D721Med (cell line): Measurements from ENCODE around the gene SLC12A7.

Experiments
- DNase-seq: peaks from one replicate; pipeline ENCODE4 v3.0.0; 2011; ENCODE audit warnings: low spot score; ENCODE audit not compliant: insufficient read length
- FAIRE-seq: peaks from 2 replicates; lab custom pipeline; 2011; peaks lifted over from hg19 to GRCh38; lab: Jason Lieb, UNC
- TF ChIP-seq, protein P1 (sequence below): IDR thresholded peaks from 2 replicates; pipeline ENCODE4 v1.5.1; 2012; ENCODE audit warnings: mild to moderate bottlenecking, control low read depth; ENCODE audit not compliant: insufficient read depth; ENCODE audit errors: missing control alignments

The SLC12A7 gene

DNA sequence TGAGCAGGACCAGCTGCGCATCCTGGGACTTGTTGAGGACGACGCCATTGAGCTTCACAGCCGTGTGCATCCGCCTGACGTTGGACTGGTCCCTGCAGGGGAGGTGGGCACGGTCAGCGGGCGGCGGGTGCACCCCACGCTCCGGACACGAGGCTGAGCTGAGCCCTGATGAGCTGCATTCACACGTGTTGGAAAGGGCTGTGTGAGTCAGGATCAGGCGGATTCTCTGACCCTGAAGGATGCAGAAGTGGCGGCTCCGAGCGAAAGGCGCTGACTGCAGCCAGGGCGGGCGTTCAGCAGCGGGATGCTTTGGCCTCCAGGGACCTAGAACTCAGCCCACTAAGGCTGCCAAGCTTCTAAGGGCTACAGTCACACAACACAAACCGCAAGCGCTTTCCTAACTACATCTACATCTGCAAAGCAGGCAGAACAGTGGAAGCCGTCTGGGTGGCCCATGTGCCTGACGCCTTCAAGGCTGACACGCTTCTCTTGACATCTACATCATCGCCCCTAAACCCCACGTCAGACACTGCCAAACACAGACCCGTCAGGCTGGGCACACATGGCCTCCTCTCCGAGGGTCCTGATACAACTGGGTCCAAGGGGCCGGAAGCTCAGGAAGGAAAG lies 58.4 kb downstream of the SLC12A7 start:
- TF ChIP-seq, protein P1, sequence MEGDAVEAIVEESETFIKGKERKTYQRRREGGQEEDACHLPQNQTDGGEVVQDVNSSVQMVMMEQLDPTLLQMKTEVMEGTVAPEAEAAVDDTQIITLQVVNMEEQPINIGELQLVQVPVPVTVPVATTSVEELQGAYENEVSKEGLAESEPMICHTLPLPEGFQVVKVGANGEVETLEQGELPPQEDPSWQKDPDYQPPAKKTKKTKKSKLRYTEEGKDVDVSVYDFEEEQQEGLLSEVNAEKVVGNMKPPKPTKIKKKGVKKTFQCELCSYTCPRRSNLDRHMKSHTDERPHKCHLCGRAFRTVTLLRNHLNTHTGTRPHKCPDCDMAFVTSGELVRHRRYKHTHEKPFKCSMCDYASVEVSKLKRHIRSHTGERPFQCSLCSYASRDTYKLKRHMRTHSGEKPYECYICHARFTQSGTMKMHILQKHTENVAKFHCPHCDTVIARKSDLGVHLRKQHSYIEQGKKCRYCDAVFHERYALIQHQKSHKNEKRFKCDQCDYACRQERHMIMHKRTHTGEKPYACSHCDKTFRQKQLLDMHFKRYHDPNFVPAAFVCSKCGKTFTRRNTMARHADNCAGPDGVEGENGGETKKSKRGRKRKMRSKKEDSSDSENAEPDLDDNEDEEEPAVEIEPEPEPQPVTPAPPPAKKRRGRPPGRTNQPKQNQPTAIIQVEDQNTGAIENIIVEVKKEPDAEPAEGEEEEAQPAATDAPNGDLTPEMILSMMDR = no peak
- DNase-seq (no peak), FAIRE-seq (no peak)

DNA sequence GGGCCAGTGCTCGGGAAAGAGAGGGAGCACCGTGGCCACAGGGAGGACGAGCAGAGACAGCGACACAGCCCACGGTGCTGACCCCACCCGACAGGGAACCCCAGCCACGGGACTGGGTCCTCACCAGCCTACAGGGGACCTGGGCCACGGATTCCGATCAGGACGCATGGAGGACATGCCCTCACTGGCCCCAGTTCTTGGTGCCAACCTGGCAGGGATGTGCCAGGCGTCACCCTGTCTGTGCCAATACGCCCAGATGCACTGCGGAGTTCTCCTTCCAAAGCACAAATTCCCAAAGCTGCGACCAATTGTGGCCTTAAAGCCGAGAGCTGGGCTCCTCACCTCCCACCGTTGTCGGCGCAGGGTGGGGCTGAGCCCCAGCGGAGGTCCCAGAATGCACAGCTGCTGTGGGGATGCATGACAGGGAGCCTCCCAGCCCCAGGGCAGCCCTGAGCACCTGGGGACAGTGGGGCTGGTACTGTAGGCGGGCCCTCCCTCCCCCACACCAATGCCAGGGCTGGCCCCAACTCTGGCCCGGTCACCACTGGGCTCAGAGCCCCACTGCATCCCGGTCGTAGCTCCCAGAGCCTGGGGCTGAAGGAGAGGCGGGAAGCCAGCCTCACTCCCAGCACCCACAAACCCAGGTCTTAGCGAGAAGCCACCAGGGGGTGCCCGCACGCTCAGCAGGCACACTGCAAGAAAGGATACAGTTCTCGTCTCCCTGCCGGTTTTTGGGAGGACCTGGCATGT lies 59.0 kb downstream of the SLC12A7 start:
- DNase-seq (no peak), FAIRE-seq (no peak)
- TF ChIP-seq, protein P1 = no peak

DNA sequence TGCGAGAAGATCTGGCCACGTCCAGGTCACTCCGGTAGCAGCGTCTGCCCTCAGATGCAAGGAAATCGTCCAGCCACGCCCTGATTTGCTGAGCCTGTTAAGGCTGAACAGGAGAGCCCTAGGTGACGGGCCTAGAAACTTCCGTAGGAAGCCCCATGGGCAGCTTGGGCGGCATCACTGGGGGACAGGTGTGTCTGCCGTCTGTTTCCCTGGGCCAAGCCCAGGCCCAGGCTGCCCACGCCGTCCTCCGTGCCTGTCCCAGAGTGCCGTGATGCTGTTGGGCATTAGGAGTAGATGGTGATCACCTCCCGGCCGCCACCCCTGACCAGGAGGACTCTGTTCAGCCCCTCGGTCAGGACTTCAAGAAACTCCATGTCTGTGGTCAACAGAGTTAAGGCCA lies 59.8 kb downstream of the SLC12A7 start:
- FAIRE-seq (no peak), DNase-seq (no peak)
- TF ChIP-seq, protein P1 = no peak

DNA sequence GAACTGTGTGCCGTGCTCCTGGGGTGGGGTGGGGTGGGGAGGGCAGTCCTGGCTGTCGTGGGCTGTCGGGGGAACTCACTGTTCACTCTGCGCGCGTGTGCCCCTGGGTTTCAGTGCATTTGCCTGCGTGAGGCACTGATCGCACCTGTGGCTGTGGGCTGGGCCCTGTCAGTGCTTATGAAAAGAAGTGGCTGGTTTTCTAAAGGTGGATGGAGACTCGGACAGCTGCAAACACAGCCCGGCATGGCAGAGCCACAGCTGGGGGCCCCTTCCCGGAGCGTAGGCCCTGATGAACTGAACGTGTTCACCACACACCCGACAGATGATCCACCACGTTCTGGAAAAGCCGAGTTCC lies 60.5 kb downstream of the SLC12A7 start:
- TF ChIP-seq, protein P1 = no peak
- DNase-seq = no peak
- FAIRE-seq = no peak

DNA sequence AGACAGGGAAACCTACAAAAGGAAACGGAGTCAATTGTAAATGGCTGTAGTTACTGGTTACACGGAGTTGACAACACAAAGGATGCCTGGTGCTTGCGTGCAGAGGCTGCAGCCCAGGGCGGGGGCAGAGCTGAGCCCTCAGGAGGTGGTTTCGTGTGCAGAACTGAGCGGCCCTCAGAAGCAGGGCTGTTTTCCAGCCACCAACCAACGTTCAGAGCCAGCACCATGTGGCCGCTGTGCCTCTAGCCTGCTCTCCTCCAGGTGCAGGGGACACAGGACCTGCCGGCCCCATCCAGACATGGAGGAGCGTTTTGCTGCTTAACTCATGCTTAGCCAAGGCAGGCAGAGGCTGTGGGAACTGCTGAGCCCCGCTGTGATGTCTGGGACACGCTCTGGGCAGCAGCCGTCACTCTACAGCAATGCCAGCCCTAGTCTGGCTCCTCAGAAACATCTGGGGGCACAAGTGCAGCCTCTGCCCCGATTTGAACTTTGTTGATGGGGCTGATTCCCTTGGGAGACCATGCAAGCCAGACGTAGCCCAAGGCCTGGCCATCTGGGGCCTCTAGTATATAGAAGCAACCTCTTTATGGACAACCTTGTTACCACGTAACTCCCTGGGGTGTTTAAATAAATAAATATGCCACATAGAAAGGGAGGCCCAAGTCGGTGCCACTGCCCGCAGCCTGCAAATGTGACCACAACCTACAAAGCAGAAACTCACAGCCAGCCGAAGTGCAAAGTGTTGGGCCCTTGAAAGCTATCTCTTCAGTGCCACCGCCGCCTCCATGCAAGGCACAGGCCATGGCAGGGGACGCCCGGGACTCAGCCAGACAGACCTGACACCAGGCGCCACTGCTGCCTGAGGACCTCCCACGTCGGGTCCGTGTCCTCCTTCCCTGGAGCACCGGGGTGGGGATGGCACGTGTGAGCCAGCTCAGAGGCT lies 61.2 kb downstream of the SLC12A7 start:
- TF ChIP-seq, protein P1 = no peak
- no peak for DNase-seq
- FAIRE-seq = no peak

DNA sequence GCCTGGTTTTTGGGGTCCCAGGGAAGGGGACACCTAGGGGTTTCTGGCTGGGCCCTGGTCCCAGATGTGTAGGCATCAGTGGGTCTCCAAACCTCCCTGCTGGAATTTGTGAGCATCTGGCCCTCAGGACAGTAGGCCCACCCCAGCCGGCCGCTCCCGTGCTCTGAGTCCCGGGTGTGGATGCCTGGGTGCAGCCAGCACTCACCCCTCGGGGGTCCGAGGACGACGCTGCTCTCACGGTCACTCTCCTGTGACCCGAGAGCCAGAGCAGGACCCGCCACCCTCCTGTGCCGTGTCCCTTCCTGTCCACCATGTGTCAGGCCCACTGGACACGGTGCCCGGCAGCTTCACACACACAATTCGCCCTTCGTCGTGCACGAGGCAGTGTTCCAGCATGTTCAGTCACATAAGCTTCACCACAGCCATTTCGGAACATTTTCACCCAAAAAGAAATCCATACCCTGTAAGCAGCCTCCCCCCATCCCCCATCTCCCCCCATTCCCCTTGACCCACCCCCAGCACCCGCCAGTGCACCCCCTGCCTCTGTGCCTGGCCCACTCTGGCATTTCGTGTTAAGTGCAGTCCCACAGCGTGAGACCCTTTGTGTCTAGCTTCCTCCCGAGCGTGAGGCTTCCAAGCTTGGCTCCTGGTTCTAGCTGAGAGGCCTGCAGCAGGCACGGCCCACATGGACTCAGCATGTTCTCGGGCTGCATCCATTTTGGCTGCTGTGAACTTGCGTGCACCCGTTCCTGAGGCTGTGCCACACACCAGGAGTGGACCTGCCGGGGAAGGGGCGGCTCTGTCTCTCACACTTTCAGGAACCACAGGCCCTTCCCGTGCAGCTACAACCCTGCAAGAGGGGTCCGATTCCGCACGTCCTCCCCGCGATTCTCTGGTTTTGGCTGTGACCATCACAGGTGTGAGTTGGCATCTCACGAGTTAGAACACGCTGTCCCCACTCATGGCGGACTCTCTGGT lies 62.7 kb downstream of the SLC12A7 start:
- FAIRE-seq (no peak), DNase-seq (no peak)
- TF ChIP-seq, protein P1 = no peak
